ENCODE data around the gene TGIF2. TPM values are rescaled to one million over a fixed set of nuclear protein-coding genes. Genes with fewer than 3 reads are reported as not detected.

Gene TGIF2
- total and polyA plus RNA-seq, 9 of the 15 experiments (the other 6 are each of a cell fraction or from before 2014, with no cell fraction given): 6.8 to 27.8 (median 15.7) TPM

GRCh38 chr20:36541227-36541767 is 32.1 kb upstream of the TGIF2 start, which contains the start of gene MYL9 (continued):
- TF ChIP-seq CHD7 (IDR thresholded peaks at IDR 0.05; ENCODE audit: low read depth, low read length) (no peak), XRCC3 (IDR thresholded peaks at IDR 0.05) (no peak), MEIS2 (IDR thresholded peaks at IDR 0.05; ENCODE audit: partially characterized antibody) (no peak), ZNF696 (CRISPR knock-in tag; conservative IDR thresholded peaks at IDR 0.05) (no peak), RBFOX2 (IDR thresholded peaks at IDR 0.05; ENCODE audit: low read depth, low read length) (peak; percentile 56), SOX6 (IDR thresholded peaks at IDR 0.05) (no peak), ZNF398 (CRISPR knock-in tag; IDR thresholded peaks at IDR 0.05) (no peak), POLR2G (IDR thresholded peaks at IDR 0.05; ENCODE audit: low read depth, low read length) (peak; percentile 55; the same call in 1 of the 2 replicates), SMAD3 (CRISPR knock-in tag; conservative IDR thresholded peaks at IDR 0.05) (no peak), SRF (CRISPR knock-in tag; IDR thresholded peaks at IDR 0.05) (peak in 1 of 2 experiments; percentile 93; a peak in 2 of 4 replicates), SMC3 (conservative IDR thresholded peaks at IDR 0.05; ENCODE audit: insufficient read depth, low read depth, low read length) (0 out of 2 replicates have a peak, but pooled peaks have one; percentile 3), ZNF75A (CRISPR knock-in tag; IDR thresholded peaks at IDR 0.05) (no peak), SIRT6 (IDR thresholded peaks at IDR 0.05; ENCODE audit: low read depth, low read length) (no peak)
- TF ChIP-seq, protein P1, sequence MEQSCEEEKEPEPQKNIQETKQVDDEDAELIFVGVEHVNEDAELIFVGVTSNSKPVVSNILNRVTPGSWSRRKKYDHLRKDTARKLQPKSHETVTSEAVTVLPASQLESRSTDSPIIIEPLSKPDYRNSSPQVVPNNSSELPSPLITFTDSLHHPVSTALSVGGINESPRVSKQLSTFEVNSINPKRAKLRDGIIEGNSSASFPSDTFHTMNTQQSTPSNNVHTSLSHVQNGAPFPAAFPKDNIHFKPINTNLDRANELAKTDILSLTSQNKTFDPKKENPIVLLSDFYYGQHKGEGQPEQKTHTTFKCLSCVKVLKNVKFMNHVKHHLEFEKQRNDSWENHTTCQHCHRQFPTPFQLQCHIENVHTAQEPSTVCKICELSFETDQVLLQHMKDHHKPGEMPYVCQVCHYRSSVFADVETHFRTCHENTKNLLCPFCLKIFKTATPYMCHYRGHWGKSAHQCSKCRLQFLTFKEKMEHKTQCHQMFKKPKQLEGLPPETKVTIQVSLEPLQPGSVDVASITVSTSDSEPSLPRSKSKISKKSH (CRISPR knock-in tag; IDR thresholded peaks at IDR 0.05): no peak

Data from K562 (cell line).